HPDE6-E6E7 (cell line): ENCODE results near the gene OSBPL5.
"Not testable (repeated sequence)": the region's sequence is repeated elsewhere in the genome, so short reads cannot be mapped to it uniquely, and the experiment has no call there.

Experiments
- DNase-seq: peaks from one replicate; pipeline ENCODE4 v3.0.0; 2011; ENCODE audit warnings: missing footprints; ENCODE audit errors: extremely low spot score

The OSBPL5 gene

GRCh38 chr11:3181725-3182461, 16.8 kb upstream of the OSBPL5 start:
- no peak for DNase-seq

- DNase-seq: no peak
Observed at GRCh38 chr11:3180869-3181268, 15.8 kb upstream of the OSBPL5 start.

- no peak for DNase-seq
Observed at GRCh38 chr11:3178349-3178748, 13.2 kb upstream of the OSBPL5 start.

GRCh38 chr11:3177931-3178330, 12.8 kb upstream of the OSBPL5 start:
- DNase-seq: no peak

GRCh38 chr11:3176487-3176886, 11.4 kb upstream of the OSBPL5 start:
- no peak for DNase-seq

- DNase-seq: no peak
Observed at GRCh38 chr11:3175194-3175593, 10.1 kb upstream of the OSBPL5 start.

GRCh38 chr11:3174387-3174786, 9.3 kb upstream of the OSBPL5 start:
- no peak for DNase-seq

- DNase-seq: no peak
Observed at GRCh38 chr11:3173795-3174194, 8.7 kb upstream of the OSBPL5 start.

- no peak for DNase-seq
Observed at GRCh38 chr11:3171931-3172560, 6.9 kb upstream of the OSBPL5 start.

GRCh38 chr11:3170756-3171650, 5.9 kb upstream of the OSBPL5 start:
- DNase-seq: no peak

GRCh38 chr11:3170044-3170755, 5.1 kb upstream of the OSBPL5 start:
- no peak for DNase-seq

- no peak for DNase-seq
Observed at GRCh38 chr11:3169255-3170043, 4.3 kb upstream of the OSBPL5 start.

GRCh38 chr11:3168742-3169254, 3.7 kb upstream of the OSBPL5 start:
- DNase-seq: not testable (repeated sequence)

GRCh38 chr11:3167143-3168119, 2.3 kb upstream of the OSBPL5 start:
- no peak for DNase-seq

GRCh38 chr11:3166268-3167142, 1.4 kb upstream of the OSBPL5 start:
- no peak for DNase-seq

GRCh38 chr11:3165916-3166267, 782 bp upstream of the OSBPL5 start:
- no peak for DNase-seq

GRCh38 chr11:3164552-3165151, 458 bp downstream of the OSBPL5 start:
- no peak for DNase-seq

GRCh38 chr11:3164138-3164551, 965 bp downstream of the OSBPL5 start:
- DNase-seq: no peak
